GM18858 (cell line): ENCODE measurements around the gene PLD1.
"Not testable (repeated sequence)": the region's sequence is repeated elsewhere in the genome, so short reads cannot be mapped to it uniquely, and the experiment has no call there.

Experiments
- ATAC-seq: cut with Tn5 transposase; IDR thresholded peaks from one replicate; pipeline ENCODE4 v1.9.1; 2021; ENCODE audit not compliant: unreplicated experiment

PLD1 gene

DNA sequence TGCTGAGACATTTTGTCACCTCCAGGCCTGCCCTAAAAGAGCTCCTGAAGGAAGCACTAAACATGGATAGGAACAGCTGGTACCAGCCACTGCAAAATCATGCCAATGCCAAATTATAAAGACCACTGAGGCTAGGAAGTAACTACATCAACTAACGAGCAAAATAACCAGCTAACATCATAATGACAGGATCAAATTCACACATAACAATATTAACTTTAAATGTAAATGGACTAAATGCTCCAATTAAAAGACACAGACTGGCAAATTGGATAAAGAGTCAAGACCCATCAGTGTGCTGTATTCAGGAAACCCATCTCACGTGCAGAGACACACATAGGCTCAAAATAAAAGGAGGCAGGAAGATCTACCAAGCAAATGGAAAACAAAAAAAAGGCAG, 183.5 kb downstream of the PLD1 start:
- ATAC-seq, result not testable (repeated sequence)

DNA sequence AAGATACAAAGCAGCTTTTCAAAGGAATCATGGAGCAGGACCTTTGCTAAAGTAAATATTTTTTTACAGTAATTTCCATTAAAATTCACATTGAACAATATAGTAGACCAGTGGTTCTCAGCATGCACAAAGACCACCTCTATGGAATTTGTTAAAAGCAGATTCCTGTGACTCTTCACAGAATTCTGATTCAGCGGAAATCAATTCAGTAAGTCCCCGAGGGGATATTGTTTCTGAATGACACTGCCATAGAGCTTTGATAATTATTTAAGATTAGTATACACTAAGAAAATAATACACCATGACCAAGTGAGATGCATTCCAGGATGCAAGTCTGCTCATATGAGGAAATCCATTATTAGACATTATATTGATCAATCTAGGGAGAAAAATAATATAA, 188.2 kb downstream of the PLD1 start:
- no peak for ATAC-seq

DNA sequence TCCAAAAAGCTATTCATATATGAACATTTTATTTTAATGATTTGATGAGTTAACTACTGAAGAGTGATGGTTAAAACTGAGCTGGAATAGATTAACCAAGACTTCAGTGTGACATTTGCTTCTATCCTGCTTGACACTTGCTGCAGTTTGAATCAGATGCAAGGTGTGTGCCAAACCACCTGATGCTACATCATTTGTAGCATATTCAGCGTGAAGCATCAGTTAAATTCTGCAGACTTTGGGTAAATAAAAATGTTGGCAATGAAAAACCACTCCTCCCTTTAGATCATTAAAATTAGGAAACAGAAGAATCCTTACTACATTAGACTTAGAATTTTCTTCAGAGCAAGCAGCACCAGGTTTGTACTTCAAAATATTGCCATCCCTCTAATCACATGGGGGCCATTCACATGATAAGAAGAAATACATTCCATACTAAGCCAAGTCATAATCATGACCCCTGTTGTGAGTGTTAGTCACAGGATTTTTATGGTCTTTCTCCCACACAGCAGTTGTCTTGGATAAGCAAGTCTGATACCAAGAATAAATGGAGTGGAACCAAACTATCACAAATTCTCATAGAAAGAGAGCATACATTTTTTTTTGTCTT, 189.4 kb downstream of the PLD1 start:
- ATAC-seq, result no peak

DNA sequence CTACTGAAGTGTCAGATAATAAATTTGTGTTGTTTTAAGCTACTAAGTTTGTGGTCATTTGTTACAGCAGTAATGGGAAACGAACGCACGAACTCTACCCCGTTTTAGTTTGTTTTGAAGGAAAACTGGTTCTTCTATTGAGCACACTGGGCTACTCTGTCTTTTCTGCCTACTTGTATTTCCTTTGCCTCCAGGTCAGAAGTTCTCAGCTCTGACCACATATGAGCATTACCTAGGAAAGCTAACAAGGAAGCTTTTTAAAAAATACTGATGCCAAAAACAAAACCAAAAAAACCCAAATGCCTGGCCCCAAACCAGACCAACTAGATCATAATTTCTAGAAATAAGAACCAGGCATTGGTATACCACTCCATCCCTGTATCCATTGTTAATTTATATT, 193.5 kb downstream of the PLD1 start:
- no peak for ATAC-seq

DNA sequence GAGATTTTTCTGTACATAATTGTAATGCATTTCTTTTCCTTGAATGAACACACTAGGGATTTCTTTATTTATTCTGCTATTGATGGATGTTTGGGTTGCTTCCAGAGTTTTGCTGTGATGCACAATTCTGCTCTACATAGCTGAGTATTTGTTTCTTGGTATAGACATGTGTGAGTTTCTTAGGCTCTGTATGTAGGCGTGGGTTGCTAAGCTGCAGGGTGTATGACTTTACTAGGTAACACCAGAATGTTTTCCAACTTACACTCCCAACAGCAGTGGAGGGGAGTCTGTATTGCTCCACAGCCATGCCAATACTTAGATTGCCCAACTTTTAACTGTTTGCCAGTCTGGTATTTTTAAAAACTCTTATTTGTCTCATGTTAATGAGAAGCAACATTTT, 194.6 kb downstream of the PLD1 start:
- ATAC-seq, result no peak

DNA sequence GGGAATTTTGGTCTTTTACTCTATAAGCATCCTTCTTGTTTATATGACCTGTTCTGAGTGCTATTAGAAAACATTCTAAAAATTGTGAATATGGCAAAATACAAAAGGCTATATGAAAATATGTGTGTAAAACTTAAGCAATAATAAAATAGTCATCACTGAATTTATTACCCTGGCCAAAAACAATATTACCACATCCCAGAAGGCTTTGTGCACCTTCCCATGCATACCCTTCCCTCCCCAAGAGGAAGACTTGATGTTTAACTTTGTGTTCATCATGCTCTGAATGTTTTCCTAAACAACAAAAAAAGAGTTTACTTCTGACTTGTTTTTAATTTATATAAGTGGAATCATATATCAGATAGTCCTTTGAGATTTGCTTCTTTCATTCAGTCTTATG, 195.0 kb downstream of the PLD1 start:
- ATAC-seq, result no peak

DNA sequence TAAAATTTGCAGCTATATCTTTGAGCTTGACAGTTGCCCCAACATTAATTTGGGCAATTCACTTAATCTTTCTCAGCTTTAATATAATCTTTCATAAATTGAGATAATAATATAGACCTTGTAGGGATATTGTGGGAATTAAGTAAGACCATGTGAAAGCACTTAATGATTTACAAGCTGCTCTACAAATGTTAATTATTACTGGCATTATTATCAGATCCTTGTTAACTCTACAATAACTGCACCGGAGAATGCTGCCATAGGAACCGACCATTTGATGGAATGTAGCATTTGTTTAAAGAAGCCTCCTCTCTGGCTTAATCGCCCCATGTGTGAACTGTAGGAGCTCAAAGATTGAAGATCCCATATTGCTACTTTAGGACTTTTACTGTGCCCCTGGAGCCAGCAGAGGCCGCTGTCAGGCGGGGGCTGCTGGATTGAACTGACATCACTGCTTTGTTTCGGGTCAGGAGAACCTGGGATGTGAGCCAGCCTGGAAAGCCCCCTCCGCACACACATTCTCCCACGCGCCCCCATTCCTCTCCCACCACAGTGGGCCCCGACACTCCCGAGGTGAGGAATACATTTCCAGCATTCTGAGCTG, 195.9 kb downstream of the PLD1 start:
- no peak for ATAC-seq

DNA sequence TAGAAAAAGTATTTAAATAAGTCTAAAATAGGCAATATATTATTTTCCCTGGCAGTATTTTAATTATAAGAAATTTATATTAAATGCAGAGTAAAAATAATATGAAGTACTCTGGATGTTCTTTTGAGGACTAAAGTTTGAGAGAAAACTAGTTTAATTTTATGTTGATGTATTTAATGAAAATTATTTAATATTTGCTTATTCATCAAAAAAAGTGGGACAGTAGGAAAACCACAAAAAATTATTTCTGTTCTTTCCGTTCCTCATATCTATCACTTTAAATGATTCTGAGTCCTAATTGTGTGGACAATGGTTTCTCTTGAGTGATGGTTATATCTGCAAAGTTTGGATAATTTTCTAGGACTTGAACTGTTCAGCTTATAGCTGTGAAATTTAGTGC, 202.8 kb downstream of the PLD1 start:
- no peak for ATAC-seq

DNA sequence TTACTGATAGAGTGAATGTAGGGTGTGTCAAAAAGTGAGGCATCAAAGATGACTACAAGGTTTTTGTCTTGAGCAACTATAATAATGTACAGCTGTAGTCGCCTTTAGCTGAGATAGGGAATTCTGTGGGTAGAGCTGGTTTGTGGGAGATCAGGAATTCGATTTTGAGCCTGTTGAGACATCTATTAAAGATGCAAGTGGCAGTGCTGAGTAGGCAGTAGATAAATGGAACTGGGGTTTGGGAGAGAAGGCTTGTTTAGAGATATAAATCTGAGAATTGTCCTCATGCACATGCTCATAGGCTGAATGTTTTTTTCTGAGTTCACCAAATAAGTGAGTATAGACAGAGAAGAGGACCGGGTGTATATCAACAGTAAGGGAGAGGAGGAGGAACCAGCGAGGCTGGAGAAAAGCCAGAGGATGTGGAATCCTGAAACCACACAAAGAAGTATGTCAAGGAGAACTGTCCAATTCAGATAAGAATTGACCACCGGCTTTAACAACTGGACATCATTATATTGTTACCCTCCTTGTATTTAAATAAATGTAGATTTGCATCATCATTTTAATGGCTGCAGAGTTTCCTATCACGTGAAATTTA, 204.0 kb downstream of the PLD1 start:
- no peak for ATAC-seq

DNA sequence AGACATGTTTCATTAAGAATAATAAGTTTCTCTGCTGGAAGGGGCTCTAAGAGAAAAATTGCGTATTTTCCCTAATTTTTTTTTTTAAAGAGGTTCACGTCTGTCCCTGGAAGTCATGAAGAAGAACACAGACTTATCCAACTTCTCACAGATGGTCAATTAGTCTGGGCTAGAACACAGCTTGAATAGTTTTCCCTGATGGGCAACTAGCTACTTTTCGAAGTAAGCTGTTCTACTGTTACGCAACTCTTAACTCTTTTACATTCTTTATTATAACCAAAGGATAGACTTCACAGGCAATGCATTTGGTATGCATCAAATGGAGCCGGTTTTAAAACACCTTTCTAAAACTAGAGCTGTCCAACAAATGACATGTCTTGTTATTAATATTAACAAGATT, 205.9 kb downstream of the PLD1 start:
- ATAC-seq, result no peak

DNA sequence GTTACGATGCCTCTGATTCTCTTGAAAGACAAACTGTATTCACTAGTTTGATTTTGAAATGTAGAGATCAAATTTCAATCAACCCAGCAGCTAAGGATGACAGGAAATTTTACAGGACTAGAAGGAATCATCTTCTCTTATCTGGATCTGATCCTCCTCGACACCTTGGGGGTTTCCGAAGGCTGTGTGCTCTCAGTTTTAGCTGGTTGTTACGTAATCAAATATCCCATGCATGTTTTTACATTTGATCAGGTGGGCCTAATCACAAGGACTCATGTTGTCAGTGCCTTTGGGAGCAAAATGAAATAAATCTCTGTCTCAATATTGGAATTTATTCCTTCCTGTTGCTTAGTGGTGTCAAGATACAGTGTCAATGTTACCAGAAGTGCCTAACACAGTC, 208.2 kb downstream of the PLD1 start:
- ATAC-seq, result no peak

DNA sequence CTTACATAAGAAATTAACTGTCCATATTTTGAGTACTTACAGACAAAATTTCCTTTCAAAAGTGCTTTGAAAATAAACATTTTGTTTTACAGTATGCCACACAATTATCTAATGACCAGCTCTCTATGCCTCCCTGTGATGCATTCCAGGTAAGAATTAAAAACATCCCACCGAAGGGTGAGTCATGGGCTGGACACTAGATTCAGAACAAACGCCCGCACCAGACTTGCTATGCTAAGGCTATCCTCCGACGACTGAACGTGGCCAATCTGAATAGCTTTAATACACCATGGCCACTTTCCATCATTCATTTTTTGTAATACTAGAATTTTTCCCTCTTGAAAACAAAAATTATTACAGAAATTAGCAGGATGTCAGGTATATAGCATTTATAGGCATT, 210.3 kb downstream of the PLD1 start:
- ATAC-seq, result no peak

DNA sequence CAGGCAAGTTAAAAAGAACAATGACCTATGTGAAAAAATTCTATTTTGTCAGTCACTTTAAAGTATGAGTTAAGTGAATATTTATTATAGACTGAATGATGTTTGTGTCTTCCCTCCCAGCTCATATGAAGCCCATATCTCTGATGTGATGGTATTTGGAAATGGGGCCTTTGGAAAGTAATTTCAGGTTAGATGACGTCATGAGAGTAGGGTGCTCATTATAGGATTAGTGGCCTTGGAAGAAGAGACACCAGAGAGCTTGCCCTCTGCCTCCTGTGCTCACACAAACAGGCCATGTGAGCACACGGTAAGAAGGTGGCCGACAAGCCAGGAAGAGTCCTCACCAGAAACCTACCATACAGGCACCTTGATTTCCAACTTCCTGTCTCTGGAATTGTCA, 211.3 kb downstream of the PLD1 start:
- no peak for ATAC-seq

DNA sequence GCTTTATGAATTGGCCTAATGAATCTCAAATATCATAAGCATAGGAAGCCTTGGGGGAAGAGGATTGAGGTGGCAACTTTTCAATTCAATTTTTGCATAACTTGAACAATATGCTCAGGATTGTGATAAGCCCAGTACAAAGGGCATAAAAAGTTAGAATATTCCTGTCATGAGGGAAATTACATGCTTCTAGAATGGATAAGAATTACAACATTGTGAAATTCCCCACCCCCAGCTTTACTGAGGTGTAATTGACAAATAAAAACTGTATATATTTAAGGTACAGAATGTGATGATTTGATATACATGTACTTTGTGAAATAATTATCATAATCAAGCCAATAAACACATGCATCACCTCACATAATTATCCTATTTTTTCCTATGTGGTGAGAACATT, 217.5 kb downstream of the PLD1 start:
- no peak for ATAC-seq

DNA sequence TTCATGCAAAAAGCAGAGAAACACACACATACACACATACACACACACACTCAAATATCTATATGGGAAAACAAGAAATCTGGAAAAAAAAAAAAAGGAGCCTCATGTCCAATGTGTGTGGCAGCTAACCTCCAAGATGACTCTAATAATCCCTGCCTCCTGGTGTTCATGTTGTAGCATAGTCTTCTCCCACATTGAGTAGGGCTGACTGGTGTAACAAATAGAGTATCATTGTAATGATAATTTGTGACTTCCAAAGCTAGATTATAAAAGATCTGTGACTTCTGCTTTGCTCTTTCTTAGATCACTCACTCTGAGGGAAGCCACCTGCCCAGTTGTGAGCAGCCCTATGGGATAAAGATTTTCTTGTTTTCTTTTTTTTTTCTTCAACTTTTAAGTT, 219.2 kb downstream of the PLD1 start:
- no peak for ATAC-seq

DNA sequence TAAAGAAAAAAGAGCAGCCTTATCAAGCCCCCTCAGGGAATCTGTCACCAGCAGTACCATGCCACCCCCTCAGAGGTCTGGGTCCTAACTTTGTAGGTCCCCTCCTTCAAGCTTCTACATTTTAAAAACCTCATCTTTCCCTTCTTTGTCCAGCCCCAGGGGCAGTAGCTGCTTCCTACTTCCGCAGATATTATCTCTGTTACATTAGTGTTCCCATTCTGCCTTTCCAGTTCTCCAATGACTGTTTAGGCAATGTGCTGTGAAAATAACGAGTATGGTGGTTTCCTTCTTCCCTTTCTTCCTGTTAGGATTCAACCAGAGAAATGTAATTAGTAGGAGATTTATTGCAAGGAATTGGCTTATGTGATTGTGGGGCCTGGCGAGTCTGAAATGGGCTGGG, 224.0 kb downstream of the PLD1 start:
- no peak for ATAC-seq

DNA sequence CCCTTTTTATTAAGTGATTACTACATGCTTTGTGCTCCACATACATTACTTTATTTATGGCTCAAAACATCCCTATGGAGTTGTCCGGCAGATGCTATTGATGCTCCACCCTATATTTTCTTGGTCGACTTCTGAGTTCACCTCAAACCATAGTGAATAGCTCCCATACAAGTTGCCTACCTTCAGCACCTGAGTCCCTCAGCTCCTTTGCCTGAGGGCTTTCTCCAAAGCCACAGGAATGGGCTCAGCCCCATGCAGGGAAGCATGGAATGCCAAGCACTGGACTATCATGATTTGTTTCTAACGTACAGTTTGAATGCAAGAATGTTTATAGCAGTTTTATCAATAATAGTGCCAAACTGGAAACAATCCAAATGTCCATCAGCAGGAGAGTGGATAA, 225.2 kb downstream of the PLD1 start:
- ATAC-seq, result no peak

DNA sequence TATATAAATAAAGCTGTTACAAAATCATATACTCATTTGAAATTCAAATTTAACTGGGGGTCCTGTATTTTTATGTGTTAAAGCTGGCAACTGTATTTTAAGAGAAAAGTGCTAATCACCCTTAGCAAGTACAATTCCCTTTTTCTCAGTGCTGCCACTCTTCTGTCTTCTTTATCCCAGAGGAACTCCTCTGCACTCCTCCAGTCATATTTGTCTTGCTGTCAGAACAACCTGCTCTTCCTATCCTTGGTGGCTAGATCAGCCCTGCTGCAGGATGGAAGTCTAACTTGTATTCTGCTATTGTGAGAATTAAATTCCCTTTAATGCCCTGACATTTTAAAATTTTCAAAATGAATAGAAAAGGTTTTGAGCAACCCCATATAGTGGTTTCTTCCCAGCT, 226.2 kb downstream of the PLD1 start:
- ATAC-seq, result no peak

DNA sequence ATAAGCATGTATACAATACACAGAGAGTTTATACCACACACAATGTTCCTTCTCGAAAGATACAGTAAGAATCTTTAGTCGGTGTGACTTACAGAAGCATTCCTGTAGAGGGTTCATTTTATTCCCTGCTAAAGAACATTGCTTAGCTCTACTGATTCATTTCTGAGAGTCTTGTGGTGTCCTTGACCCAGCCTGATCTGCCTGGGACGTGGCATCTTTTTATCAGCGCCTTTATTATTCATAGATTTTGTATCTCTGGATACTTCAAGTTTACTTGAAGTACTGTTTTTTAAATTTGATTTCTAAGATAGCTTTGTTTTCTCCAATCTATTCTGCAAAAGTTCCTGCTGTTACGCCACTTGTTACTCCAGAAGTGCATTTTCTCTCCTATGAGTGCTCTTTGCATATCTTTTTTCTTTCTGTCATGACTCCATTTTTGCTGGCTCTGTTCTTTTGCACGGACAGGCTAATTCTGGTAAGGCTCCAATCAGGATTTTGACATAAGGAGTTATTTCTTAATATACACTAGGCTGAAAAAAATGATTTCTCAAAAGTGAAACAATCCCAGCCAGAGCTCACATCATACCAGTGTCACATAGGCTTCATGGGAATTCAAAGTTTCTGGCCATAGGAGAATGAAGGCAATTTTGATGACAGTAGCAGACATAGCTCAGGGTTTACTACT, 235.6 kb downstream of the PLD1 start:
- ATAC-seq, result no peak

DNA sequence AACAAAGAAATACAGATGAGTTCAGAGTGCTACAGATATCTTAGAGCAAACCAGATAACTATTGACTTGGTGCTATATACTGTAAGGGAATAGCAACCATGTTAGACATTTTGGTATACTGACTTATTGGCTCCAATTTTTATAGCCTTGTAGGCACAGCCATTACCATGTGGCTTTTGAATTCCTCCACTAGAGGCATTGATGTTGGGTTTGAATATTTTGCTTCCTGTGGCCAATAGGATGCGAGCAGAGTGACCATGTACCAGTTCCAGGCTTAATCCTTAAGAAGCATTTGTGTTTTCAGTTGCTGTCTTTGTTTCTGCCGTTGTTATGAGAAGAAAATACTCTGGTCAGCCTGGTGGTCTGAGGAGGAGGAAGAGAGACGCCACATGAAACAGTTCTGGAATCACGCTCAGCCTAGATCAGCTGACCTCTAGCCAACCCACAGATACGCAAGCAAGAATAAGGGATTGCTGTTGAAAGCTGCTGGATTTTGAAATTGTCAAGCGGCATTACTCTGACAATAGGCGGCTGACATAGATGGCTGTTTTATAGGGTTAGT, 240.6 kb downstream of the PLD1 start:
- no peak for ATAC-seq

DNA sequence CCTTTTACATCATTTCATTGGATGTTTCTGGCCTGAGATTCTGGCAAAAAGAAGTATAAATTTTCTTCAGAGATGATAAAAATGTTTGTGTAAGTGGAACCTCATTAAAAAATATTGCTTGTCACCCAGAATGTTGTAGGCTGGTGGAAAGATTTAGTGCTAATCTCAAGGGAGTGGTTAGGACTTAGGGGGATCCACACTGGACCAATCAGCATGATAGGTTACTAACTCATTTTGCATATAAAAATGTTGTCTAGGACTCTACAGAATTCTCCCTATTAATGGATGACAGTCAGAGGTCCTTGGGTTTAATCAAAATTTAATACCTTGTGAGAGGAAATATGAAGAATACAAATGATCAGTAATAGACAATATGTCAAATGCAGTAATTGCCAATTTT, 241.5 kb downstream of the PLD1 start:
- ATAC-seq, result no peak

DNA sequence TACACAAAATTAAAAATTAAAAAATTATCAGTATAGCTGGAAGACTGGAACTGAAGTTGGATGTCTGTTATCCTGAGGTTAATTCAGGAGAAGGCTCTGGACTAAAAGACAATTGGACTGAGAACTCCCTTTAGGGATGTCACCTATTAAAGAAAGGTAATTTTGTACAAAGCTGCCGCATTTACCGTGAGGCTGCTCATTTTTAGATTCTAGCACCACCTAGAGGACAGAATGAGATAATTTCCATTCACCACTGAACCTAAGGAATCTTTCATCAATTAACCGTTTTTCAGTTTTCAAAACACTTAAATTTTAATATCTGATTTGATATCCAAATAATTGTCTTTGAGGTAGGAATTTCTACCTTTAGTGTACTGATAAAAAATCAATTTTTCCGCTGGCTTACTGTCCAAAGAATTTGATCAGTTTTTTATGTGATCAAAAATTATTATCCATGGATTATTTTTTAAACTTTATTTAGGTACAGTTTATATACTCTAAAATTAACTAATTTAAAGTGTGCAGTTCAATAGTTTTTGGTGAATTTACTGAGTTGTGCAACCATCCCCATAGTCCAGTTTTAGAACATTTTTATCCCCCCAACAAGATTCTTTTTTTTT, 243.4 kb downstream of the PLD1 start:
- peak; percentile 40 for ATAC-seq
